HG03565 (cell line): ENCODE results near the gene KIZ.
"Not testable (repeated sequence)": the region's sequence is repeated elsewhere in the genome, so short reads cannot be mapped to it uniquely, and the experiment has no call there.

Experiments
- ATAC-seq: cut with Tn5 transposase; IDR thresholded peaks from one replicate; pipeline ENCODE4 v1.9.1; 2021; ENCODE audit warnings: mild to moderate bottlenecking, moderate library complexity; ENCODE audit not compliant: unreplicated experiment

The KIZ gene

DNA sequence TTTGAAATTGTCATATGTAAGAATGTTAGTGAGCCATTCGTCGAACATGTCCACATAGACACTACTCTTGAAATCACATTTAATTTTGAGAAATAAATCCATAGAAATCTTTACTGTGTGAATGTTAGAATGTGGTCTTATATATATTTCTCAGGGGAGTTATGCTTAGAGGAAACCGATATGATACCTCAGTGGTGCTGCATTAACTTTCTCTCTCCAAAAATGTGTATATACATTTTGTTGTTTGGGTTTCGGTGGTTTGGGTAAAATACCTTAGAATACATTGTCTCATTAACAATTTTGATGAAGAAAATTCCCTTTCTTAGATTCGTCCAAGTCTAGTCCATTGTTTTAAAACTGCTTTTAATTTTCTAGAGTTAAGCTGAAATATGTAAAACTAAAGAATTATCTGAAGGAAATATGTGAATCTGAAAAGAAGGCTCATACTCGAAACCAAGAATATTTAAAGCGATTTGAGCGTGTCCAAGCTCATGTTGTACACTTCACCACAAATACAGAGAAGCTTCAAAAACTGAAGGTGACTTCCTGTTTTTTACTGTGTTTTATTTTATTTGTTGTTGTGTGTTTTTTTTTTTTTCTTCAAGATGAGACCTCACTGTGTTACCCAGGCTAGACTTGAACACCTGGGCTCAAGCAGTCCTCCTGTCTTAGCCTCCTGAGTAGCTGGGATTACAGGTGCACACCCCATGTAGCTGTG lies 10.3 kb downstream of the KIZ start:
- ATAC-seq = no peak

DNA sequence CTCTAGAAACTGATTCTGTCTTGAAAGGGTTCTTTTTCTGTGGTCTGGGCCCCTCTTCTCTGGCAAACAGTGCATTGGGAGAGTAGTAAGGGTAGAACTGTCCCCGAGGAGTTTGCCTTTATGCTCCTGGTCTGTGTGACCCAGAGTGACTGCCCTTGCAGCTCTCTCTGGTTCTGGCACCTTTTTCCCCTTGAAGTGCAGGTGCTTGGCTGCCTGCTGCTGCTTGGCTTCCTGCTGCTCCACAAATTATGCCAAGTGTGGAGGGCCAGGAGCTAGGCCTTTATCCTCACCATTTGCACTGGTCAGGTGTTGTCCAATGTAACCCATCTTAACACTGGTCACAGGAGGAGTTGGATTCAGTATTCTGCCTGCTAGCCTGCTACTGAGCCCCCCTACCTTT lies 11.2 kb downstream of the KIZ start:
- no peak for ATAC-seq

DNA sequence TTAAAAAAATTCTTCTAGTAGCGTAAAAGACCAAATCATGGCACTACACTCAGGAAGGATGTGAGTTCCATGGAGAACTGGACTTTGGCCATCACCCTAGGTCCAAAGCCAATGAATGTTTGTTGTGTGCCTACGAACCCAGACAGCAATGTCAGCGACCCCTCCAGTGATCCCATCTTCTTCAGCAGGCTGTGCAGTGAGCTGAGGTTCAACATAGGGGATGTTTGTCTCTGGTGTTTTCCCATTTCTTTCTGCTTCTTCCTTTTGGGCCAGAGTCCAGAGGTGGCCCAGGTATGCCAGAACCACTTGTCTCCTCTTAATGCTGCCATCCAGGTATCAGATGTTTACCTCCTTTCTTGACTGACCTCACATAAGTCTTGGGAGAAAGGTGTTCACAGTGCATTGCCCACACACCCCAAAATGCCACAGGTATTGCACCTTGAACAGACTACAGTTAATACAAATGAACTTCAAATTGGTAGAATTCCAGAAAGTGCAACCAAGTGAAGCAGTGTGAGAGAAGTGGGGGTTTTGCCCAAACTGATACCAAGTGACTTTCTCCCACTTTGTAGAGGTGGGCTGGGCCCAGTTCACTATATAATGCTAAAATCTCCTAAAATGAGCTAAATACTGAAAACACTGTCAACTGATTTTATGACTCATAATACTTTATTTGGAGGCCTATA lies 14.1 kb downstream of the KIZ start:
- no peak for ATAC-seq

DNA sequence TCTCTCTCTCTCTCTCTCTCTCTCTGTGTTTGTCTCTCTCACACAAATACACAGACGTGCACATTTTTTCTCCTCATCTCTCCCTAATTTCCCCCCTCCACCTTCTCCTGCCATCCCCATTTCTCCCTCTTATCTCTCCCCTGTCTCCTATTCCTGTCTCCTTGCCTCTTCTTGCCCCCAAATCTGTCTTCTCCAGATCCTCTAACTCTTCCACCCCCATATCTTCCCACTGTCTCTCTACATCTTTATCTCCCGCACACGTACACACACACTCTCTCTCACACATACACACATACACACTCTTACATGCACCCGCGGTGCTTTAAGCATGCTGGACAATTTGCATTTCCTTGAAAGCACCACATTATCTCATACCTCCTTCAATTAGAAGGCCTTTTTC lies 15.9 kb downstream of the KIZ start:
- ATAC-seq = no peak

DNA sequence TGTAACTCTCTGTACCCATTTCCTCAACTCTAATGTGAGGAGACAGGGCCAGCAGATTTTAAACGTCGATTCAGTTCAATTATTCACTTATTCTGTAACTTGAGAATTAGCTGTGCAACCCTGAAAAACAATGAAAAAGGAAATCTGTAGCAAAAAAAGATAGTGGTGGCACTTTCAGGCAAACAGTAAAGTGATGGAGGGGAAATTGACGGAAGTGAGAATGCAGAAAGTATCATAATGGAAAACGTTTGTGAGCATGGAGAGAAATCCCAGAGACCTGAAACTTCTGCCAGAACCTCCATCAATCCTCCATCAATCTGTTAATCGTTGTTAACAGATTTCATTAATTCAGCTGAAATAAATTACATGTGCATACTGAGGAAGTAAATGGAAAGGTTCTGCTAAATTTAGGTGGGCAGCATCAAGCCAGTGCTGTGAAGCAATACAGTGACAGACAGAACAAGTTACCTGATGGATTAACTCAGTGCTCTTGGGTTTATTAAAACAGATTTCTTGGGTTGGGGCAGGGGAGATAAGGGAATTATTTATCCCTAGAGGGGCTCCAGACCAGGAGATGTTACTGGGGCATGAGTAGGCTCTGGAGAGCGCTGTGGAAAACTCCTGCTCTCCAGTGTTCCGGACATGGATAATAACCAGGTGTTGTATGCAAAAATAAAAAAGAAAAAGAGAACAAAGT lies 17.5 kb downstream of the KIZ start:
- ATAC-seq = no peak

DNA sequence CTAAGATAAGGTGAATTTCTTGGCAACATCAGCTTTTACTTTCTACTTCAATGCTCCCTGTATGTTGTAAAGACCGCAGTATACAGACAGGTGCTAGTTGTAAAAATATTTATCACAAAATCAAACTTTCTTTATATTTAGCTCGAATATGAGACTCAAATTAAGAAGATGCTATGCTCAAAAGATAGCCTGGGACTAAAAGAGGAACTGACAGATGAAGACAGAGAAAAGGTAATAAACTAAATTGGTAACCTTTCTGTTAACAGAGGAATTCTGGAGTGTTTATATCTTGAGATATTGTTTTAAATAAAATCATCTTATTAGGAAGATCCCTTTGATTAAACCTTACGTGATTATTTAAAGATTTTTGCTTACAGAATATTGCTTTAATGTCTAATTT lies 19.5 kb downstream of the KIZ start:
- ATAC-seq = no peak

DNA sequence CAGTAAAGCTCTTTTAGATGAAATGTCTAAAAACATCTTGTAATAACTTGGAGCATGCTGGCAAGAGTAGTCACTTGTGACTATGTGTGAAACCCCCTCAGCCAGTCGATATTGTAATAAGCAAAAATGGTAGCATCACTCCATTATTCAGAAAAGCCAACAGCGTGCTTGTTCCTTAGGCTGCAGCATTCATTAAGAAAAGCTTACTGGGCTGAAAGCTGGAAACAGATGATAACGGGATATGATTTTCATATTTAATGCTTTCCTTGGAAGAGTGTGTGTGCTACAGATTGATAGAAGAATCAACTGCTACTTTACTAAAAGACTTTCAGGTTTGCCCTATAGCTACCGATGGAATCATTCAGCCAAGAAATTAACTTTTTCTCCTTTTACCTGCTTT lies 20.3 kb downstream of the KIZ start:
- ATAC-seq = no peak

DNA sequence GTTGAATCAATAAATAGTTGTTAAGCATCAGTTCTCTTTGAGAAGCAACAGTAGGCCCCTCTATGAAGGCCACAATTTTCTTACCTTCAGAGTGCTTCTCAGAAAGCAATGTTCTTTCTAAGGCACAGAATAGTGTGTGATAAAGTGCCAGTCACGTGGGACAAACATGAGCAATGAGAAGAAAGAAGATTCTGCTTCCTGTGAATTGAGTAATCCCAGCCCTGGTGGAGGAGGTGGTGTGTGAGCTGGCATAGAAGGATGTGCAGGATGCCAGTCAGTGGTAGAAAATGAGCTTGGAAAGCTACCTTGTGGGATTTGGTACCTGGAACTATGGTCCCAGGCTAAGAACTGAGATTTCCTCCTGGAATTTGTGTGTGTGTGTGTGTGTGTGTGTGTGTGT lies 21.7 kb downstream of the KIZ start:
- ATAC-seq = no peak

DNA sequence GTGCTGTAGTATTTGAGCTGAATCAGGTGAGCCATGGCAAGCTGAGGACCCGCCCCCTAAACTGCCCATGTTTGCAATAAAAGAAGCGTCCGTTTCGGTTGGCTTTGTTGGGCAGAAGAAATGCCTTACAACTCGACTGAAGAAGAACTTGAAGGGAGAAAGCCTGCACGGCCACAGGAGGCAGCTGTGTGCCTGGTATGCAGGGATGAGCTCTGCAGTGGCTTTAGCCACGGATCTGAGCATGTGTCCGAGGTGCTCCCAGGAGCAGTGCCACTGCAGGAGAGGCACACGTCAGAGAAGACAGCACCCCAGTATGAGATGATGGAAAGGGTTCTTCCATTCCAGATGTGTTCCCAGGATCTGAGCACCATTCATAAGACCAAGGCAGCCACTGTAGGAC lies 23.5 kb downstream of the KIZ start:
- no peak for ATAC-seq

DNA sequence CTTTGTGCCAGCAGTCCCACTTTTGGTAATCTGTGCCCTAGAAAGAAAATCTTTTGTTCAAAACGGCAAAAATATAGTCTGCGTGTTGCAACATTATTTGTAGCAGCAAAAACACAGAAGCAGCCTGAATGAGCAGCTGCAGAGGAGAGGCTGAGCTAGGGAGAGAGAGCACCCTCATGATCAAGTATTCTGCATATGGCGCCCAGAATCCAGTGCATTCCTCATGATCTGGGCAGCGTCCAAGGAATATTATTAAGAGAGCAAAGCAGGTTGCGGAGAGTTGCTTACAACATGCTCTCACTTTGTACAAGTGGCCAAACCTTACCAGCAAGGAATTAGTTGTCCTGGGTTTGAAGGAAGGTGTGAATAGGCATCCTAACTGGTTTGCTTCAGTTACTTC lies 25.9 kb downstream of the KIZ start:
- ATAC-seq = no peak

DNA sequence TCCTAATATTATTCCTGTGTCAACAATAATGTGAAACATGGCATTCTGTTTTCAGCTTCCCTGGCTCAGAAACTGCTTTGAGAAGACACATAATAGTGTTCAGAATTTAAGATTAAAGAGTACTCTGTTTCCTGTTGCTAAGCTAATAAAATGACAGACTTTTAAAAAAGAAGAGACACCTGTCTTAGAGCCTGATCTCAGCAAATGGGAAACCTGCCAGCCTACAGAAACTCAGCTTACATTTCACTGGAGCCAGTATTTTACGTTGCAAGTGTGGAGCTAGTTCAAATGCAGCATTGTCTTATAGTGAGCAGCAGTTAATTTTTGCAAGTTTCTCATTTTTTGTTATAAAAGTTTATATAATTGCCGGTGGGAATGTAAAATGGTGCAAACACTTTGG lies 28.8 kb downstream of the KIZ start:
- no peak for ATAC-seq

DNA sequence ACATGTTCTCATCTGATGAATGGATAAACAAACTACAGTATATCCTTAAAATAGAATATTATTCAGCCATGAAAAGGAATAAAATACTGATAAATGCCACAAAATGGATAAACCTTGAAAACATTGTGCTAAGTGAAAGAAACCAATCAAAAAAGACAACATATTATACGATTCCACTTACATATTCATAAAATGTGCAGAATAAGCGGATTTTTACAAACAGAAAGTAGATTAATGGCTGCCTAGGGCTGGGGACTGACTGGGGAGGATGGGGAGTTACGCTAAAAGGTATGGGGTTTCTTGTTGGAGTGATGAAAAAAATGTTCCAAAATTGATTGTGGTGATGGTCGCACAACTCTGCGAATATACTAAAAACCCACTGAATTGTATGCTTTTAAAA lies 29.4 kb downstream of the KIZ start:
- ATAC-seq = no peak

DNA sequence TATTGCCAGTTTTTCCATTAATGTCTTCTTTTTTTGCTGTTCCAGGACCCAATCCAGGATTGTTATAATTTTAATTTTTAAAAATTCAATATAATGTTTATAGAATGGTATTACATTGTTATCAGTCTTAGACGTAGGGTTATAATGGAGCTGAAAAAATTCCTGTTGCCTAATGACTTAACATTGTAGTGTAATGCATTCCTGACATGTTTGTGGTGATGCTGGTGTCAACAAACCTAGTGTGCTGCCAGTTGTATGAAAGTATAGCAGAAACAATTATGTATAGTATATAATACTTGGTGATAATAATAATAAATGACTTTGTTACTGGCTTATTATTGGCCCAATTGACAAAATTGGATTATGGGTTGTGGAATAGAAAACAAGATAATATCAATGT lies 30.4 kb downstream of the KIZ start:
- ATAC-seq = no peak

DNA sequence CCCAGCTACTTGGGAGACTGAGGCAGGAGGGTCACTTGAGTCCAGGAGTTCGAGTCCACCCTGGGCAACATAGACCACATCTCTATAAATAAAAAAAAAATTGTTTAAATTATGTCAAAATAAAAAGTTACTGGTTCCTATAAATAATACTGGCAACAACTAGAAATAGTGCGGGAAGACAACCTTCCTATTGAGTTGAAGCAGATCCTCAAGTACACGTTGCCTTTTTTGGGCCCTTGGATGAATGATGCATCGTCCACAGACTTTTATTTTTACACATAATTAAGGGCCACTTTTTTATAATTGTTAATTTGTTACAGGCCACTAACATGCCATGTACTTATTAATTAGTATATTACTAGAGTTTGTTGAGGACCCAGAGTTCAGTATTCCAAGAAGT lies 31.1 kb downstream of the KIZ start:
- ATAC-seq = no peak

DNA sequence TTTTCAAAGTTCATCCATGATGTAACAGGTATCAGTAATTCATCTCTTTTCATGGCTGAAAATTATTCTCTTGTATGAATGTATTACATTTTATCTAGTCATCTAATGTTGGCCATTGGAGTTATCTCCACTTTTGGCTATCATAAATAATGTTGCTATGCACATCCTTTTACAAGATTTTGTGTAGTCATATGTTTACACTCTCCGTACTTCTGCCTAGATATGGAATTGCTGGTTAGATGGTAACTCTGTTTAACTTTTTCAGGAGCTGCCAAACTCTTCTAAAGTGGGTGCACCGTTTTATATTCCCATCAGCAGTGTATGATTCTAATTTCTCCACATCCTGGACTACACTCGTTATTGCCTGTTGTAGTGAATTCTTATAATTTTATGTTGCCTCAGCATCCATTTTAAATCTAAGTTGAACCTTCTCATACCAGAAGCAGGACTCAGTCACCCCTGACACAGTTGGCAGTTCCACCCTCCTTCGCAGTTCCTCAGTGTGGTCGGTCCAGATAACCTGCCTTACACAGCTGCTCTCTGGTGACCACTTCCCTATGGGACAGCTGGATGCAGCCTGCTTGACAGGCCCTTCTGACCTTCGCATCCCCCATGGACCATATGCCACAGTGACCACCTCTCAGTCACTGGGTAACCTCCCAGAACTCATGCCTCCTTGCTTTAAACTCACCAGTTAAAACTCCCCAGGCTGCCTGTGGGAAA lies 33.9 kb downstream of the KIZ start:
- no peak for ATAC-seq

DNA sequence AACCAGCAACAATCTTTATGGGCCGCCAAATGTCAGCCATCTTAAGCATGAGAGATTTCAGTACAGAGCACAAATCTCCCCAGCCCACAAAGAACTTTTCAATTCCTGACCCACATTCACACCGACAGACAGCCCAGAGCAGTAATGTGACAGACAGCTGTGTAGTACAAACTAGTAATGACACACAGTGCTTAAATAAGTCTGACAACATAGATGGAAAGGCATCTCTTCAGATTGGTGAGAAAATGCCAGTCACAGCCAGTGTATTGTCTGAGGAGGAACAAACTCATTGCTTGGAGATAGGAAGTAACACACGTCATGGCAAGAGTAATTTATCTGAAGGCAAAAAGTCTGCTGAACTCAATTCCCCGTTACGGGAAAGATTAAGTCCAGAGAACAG lies 36.0 kb downstream of the KIZ start:
- no peak for ATAC-seq

DNA sequence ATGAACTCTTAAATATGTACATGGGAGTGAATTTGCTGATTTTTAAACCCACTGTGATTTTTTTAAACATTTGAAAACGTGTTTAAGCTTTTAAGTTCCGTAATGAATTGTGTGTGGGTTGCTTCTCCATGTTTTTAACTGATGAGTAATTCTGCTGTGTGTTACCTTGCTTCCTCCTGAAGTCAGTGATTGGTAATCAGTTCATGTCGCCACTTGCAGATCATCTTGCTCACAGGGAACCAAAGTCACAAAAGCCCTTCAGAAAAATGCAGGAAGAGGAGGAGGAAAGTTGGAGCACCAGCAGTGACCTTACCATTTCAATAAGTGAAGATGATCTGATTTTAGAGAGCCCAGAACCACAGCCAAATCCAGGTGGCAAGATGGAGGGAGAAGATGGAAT lies 36.7 kb downstream of the KIZ start:
- ATAC-seq = no peak

DNA sequence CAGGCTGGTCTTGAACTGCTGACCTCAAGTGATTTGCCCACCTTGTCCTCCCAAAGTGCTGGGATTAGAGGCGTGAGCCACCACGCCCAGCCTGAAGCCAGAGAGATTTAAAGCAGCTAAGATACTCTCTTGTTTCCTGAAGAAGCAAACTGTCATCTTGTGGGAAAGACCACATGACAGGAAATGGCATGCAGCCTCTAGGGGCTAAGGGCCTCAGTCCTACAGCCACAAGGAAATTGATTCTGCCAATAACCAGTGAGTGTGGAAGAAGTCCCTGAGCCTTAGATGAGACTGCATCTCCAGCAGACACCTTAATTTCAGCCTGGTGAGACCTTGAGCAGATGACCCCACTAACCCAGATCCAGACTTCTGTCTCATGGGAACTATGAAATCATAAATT lies 40.9 kb downstream of the KIZ start:
- no peak for ATAC-seq

DNA sequence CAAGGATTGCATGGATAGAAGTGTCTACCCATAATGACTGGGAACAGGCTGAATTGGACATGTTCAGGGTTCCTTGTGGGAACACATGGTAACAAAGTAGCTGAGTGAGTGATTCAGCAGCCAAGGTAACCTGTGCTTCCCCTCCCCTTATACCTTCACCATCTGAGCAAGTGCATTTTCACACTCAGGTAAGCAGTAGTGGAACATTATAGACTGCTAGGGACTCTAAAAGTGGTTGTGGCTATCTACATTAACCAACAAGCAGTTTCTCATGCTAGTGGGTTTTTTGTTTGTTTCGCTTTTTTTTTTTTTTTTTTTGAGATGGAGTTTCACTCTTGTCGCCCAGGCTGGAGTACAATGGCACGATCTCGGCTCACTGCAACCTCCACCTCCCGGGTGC lies 41.4 kb downstream of the KIZ start:
- ATAC-seq = no peak

DNA sequence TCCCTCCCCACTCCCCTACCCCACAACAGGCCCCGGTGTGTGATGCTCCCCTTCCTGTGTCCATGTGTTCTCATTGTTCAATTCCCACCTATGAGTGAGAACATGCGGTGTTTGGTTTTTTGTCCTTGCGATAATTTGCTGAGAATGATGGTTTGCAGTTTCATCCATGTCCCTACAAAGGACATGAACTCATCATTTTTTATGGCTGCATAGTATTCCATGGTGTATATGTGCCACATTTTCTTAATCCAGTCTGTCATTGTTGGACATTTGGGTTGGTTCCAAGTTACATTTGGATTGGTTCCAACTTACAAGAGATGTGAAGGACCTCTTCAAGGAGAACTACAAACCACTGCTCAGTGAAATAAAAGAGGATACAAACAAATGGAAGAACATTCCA lies 42.2 kb downstream of the KIZ start:
- not testable (repeated sequence) for ATAC-seq

DNA sequence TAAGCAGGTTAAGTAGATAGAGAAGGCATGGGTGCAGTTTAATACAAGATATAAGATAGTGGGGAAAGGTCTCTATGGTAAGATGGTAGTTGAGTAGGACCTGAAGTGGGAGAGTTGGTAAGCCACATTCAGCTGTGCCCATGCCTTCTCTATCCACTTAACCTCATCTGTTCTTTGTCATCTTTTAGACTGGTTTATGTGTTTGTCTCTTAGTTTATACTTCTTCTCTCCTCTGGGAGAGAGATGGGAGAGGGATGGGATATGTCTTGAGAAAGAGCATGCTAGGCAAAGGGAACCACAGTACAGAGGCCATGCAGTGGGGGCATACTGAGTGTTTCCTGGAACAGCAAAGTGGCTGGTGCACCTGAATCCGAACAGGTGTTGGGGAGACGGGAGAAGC lies 46.7 kb downstream of the KIZ start:
- no peak for ATAC-seq

DNA sequence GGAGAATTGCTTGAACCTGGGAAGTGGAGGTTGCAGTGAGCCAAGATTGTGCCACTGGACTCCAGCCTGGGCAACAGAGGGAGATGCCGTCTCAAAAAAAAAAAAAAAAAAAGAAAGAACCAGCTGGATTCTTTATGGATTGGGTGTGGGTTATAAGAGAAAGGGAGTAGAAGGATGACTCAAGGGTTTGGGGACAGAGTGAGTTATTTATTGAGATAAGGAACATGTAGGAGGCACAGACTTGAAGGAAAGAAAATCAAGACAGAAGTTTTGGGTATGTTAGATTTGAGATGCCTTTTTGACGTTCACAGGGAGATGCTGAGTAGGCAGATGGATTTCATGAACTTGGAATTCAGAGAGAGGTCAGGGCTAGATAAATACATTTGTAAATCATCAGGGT lies 47.6 kb downstream of the KIZ start:
- no peak for ATAC-seq
